Smooth muscle cell (in vitro differentiated cells): ENCODE data around the gene NFASC. TPM values are rescaled to one million over a fixed set of nuclear protein-coding genes. Genes with fewer than 3 reads are reported as not detected.

ENCODE experiments used
- DNase-seq: peaks from one replicate; lab custom pipeline; 2025; ENCODE audit not compliant: unreplicated experiment; lab: John Stamatoyannopoulos, UW
- H2AFZ ChIP-seq: fragments of 200-600 bp; sonication (generic); 2 replicates; pipeline ENCODE4 v1.6.0; 2016; ENCODE audit warnings: antibody characterized with exemption, low read depth, mild to moderate bottlenecking
- H3F3A ChIP-seq: fragments of 200-600 bp; sonication (generic); 2 replicates; pipeline ENCODE4 v1.6.0; 2017; ENCODE audit warnings: antibody characterized with exemption, low read depth
- H3K27ac ChIP-seq: fragments of 200-600 bp; sonication (generic); 2 replicates; pipeline ENCODE4 v1.5.1; 2016; ENCODE audit warnings: low read depth, mild to moderate bottlenecking
- H3K27me3 ChIP-seq: fragments of 200-600 bp; sonication (generic); 2 replicates; pipeline ENCODE4 v1.6.1; 2016; ENCODE audit warnings: low read depth, mild to moderate bottlenecking
- H3K36me3 ChIP-seq: fragments of 200-600 bp; sonication (generic); 2 replicates; pipeline ENCODE4 v1.5.1; 2016; ENCODE audit warnings: low read depth
- H3K4me1 ChIP-seq: fragments of 200-600 bp; sonication (generic); 2 replicates; pipeline ENCODE4 v1.5.1; 2016; ENCODE audit warnings: low read depth
- H3K4me2 ChIP-seq: fragments of 200-600 bp; sonication (generic); 2 replicates; pipeline ENCODE4 v1.6.0; 2016; ENCODE audit warnings: mild to moderate bottlenecking
- H3K4me3 ChIP-seq: fragments of 200-600 bp; sonication (generic); 2 replicates; pipeline ENCODE4 v1.5.1; 2016; ENCODE audit warnings: mild to moderate bottlenecking
- H3K79me2 ChIP-seq: fragments of 200-600 bp; sonication (generic); 2 replicates; pipeline ENCODE4 v1.6.0; 2016; ENCODE audit warnings: low read depth, mild to moderate bottlenecking
- H3K9ac ChIP-seq: fragments of 200-600 bp; sonication (generic); 2 replicates; pipeline ENCODE4 v1.6.0; 2016; ENCODE audit warnings: low read depth
- H3K9me3 ChIP-seq: fragments of 200-600 bp; sonication (generic); replicated peaks from 2 replicates; pipeline ENCODE4 v1.5.1; 2016; ENCODE audit warnings: low read depth
- H4K20me1 ChIP-seq: fragments of 200-600 bp; sonication (generic); 2 replicates; pipeline ENCODE4 v1.6.0; 2016; ENCODE audit warnings: low read depth
- WGBS: methylation state at CpG from one replicate; pipeline ENCODE4 v1.1.7; 2016; ENCODE audit warnings: low lambda C conversion rate; 5-methylcytosine and 5-hydroxymethylcytosine counted together
- polyA plus RNA-seq: library from polyadenylated mRNA; unstranded; fragments of >200 nt; fragmentation: Nextera tagmentation; extraction: Ambion mirVana; gene quantifications from 2 replicates; pipeline ENCODE4 v1.2.1, GENCODE V29; 2016
- total RNA-seq: library from RNA; depleted of rRNA; stranded (reverse); fragments of >200 nt; gene quantifications from 2 replicates; pipeline ENCODE4 v1.2.3, GENCODE V29; 2014
- TF ChIP-seq, protein P1 (sequence below): fragments of 200-600 bp; sonication (generic); IDR thresholded peaks from 2 replicates; pipeline ENCODE4 v1.5.1; 2017; ENCODE audit warnings: borderline replicate concordance, mild to moderate bottlenecking, antibody characterized with exemption; ENCODE audit not compliant: insufficient read depth, poor library complexity, severe bottlenecking

The NFASC gene
- total and polyA plus RNA-seq, 2 experiments from 2014 or later = 0.09 to 0.63 TPM

DNA sequence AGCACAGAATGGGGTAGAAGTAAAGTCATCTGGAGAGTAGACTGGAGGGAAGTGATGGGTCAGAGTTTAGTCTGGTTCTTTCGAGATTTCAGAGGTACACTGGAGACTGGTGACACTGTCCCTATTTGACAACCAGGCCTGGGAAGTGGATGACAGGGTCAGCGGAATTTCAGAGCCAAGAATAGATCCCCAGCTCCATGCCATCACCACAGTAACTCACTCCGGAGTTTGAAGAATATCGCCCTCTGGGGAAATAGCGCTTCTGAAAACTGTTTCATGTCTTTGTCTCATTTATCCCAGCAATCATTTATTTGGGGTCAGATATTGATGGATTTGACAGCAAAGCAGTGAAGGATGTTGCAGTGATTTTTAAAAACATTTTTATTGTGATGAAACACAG is 7.6 kb upstream of the NFASC start:
- peaks cover 31% of the 10 kb centered on the region for H3K27me3 ChIP-seq
- H3K27ac ChIP-seq = no peak overlapping the region
- H3K9me3 ChIP-seq = no peaks in the 10 kb centered on the region
- WGBS = 65% methylated on average over 5 of the region's 5 CpGs
- no peaks in the 10 kb centered on the region for H4K20me1 ChIP-seq
- H3F3A ChIP-seq = no peaks in the 10 kb centered on the region
- H3K4me1 ChIP-seq = no peaks in the 10 kb centered on the region
- H3K36me3 ChIP-seq = no peaks in the 10 kb centered on the region
- H3K4me3 ChIP-seq = no peak overlapping the region
- no peak overlapping the region for H2AFZ ChIP-seq
- no peak overlapping the region for H3K4me2 ChIP-seq
- H3K79me2 ChIP-seq = no peaks in the 10 kb centered on the region
- TF ChIP-seq, protein P1, sequence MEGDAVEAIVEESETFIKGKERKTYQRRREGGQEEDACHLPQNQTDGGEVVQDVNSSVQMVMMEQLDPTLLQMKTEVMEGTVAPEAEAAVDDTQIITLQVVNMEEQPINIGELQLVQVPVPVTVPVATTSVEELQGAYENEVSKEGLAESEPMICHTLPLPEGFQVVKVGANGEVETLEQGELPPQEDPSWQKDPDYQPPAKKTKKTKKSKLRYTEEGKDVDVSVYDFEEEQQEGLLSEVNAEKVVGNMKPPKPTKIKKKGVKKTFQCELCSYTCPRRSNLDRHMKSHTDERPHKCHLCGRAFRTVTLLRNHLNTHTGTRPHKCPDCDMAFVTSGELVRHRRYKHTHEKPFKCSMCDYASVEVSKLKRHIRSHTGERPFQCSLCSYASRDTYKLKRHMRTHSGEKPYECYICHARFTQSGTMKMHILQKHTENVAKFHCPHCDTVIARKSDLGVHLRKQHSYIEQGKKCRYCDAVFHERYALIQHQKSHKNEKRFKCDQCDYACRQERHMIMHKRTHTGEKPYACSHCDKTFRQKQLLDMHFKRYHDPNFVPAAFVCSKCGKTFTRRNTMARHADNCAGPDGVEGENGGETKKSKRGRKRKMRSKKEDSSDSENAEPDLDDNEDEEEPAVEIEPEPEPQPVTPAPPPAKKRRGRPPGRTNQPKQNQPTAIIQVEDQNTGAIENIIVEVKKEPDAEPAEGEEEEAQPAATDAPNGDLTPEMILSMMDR = no peak
- no peak overlapping the region for H3K9ac ChIP-seq
- no peak for DNase-seq

DNA sequence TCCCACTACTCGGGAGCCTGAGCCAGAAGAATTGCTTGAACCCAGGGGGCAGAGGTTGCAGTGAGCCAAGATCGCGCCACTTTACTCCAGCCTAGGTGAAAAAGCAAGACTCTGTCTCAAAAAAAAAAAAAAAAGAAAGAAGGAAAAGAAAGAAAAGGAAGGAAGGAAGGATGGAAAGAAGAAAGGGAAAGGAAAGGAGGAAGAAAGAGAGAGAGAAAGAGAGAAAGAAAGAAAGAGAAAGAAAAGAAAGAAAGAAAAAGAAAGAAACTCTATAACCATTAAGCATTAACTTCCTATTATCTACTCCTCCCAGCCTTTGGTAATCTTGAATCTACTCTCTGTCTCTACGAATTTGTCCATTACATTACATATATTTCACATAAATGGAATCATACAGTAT is 6.9 kb upstream of the NFASC start:
- 89% methylated on average over 4 of the region's 4 CpGs for WGBS
- Histone ChIP-seq H3K9ac (no peak overlapping the region), H3F3A (no peaks in the 10 kb centered on the region), H2AFZ (no peak overlapping the region), H3K9me3 (no peaks in the 10 kb centered on the region), H3K79me2 (no peaks in the 10 kb centered on the region), H3K36me3 (no peaks in the 10 kb centered on the region), H3K27ac (no peak overlapping the region), H3K4me2 (no peak overlapping the region), H3K27me3 (peaks cover 31% of the 10 kb centered on the region), H3K4me3 (no peak overlapping the region), H3K4me1 (no peaks in the 10 kb centered on the region), H4K20me1 (no peaks in the 10 kb centered on the region)
- no peak for DNase-seq
- TF ChIP-seq, protein P1 = no peak

DNA sequence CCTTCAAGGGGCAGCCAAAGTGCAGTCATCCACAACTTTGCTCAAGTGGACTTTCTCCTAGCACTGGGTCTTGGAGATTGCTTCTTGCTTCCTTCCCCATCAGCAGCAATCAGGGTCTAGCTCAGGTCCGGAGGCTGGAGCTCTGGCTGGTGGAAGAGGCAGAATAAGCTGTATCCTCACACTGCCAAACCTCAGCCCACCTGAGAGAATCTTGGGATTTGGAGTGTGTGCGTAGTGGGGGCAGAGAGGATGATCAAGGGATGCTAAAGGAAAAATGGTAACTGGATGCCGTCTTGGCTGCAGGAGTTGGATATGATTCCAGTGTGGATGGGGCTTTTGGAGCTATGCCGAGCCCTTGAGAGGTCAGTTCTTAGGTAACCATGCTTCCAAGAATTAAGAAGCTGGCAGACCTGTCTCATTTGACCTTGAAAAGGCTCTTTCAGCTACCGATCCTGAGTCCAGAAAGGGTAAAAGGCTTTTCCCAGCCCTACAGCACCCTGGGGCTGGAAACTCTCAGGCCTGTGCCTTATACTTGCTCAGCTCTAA is 4.5 kb upstream of the NFASC start:
- Histone ChIP-seq H3K27me3 (peaks cover 27% of the 10 kb centered on the region), H3K4me1 (peaks cover 3% of the 10 kb centered on the region), H3K4me2 (no peak overlapping the region), H4K20me1 (no peaks in the 10 kb centered on the region), H3K79me2 (no peaks in the 10 kb centered on the region), H3K27ac (no peak overlapping the region), H3F3A (no peaks in the 10 kb centered on the region), H3K4me3 (no peak overlapping the region), H3K9ac (no peak overlapping the region), H2AFZ (no peak overlapping the region), H3K9me3 (no peaks in the 10 kb centered on the region), H3K36me3 (no peaks in the 10 kb centered on the region)
- WGBS = 88% methylated on average over 5 of the region's 5 CpGs
- TF ChIP-seq, protein P1 = no peak
- no peak for DNase-seq

DNA sequence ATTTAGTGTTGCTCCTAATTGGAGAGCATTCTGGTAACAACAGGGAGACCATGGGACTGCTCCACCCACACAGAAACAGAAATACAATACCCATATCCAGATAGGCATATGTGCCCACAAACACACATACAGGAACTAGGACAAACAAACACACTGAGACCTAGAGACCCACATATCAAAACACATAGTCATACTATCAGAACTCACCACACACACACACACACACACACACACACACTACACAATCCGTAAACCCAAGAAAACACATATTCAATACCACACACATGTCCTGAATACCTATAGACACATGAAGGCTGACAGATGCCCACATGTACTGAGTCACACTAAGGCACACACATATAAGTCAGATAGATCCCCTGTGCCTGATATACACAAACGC is 3.5 kb upstream of the NFASC start:
- Histone ChIP-seq H3K4me3 (no peak overlapping the region), H3K4me2 (no peak overlapping the region), H3K36me3 (no peaks in the 10 kb centered on the region), H2AFZ (no peak overlapping the region), H3F3A (no peaks in the 10 kb centered on the region), H4K20me1 (no peaks in the 10 kb centered on the region), H3K27ac (no peak overlapping the region), H3K9ac (no peak overlapping the region), H3K4me1 (peaks cover 3% of the 10 kb centered on the region), H3K79me2 (no peaks in the 10 kb centered on the region), H3K9me3 (no peaks in the 10 kb centered on the region), H3K27me3 (peaks cover 22% of the 10 kb centered on the region)
- no peak for DNase-seq
- 98% methylated on average over 2 of the region's 2 CpGs for WGBS
- TF ChIP-seq, protein P1 = no peak
